Measurements from ENCODE around the gene LPCAT4. TPM values are rescaled to one million over a fixed set of nuclear protein-coding genes. Genes with fewer than 3 reads are reported as not detected.
"Not testable (repeated sequence)": the region's sequence is repeated elsewhere in the genome, so short reads cannot be mapped to it uniquely, and the experiment has no call there.

LPCAT4 gene
- total and polyA plus RNA-seq, 9 of the 15 experiments (the other 6 are each of a cell fraction or from before 2014, with no cell fraction given), result 7.3 to 34.3 (median 14.4) TPM

DNA sequence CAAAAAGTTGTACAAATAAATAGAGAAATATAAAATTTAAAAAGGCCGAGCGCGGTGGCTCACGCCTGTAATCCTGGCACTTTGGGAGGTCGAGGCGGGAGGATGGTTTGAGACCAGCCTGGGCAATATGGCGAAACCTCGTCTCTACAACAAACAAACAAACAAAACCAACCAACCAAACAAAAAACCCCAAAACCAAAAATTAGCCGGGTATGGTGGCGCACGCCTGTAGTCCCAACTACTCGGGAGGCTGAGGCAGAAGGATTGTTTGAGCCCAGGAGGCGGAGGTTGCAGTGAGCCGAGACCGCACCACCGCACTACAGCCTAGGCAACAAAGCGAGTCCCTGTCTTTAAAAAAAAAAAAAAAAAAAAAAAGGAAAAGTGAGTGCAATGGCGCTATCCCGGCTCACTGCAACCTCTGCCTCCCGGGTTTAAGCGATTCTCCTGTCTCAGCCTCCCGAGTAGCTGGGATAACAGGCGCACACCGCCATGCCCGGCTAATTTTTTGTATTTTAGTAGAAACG, 24.7 kb downstream of the LPCAT4 start:
- H3K36me3 ChIP-seq (ENCODE audit: control insufficient read depth, insufficient read depth, low read length), result peaks cover 31% of the 10 kb centered on the region
- FAIRE-seq; H4K20me1 ChIP-seq (replicated peaks; ENCODE audit: control insufficient read depth, insufficient read depth, low read length); DNase-seq (ENCODE audit: extremely low read depth in 1 of 4, low spot score in 3 of 4); H3K9me1 ChIP-seq (ENCODE audit: control insufficient read depth, insufficient read depth, low read length); H3K27me3 ChIP-seq (ENCODE audit: control insufficient read depth in 2 of 2, insufficient read depth in 2 of 2, low read length in 2 of 2); H3K9me3 ChIP-seq (replicated peaks; ENCODE audit: control insufficient read depth, insufficient read depth, low read depth, low read length); in situ Hi-C loops (cut with MboI); intact Hi-C loops (cut with micrococcal nuclease); BruUV-seq (replicated peaks): not testable (repeated sequence)
- TF ChIP-seq BCOR (IDR thresholded peaks at IDR 0.05) (peak; percentile 70; the same call in 1 of the 2 replicates), YY1 (IDR thresholded peaks at IDR 0.05; ENCODE audit: borderline replicate concordance in 1 of 3, control insufficient read depth in 1 of 3, extremely low read depth in 1 of 3, insufficient read depth in 3 of 3, insufficient read length in 1 of 3, insufficient replicate concordance in 2 of 3, low read depth in 1 of 3, low read length in 2 of 3) (peak in 1 of 3 experiments; percentile 5), GTF2E2 (tag; IDR thresholded peaks at IDR 0.05) (peak; percentile 10; the same call in 1 of the 2 replicates), NBN (IDR thresholded peaks at IDR 0.05; ENCODE audit: low read depth) (0 out of 2 replicates have a peak, but pooled peaks have one; percentile 19), SMARCA5 (IDR thresholded peaks at IDR 0.05) (peak; percentile 66; the same call in 1 of the 2 replicates), ZNF644 (tag; IDR thresholded peaks at IDR 0.05; ENCODE audit: low read depth) (0 out of 2 replicates have a peak, but pooled peaks have one; percentile 0), CBX1 (IDR thresholded peaks at IDR 0.05; ENCODE audit: low read depth) (peak; percentile 32; the same call in 1 of the 2 replicates), ZNF384 (IDR thresholded peaks at IDR 0.05; ENCODE audit: low read depth, low read length) (peak; percentile 67)
- H2AFZ ChIP-seq (ENCODE audit: low read depth, low read length), result peak overlapping the region; percentile 99
- ATAC-seq, result peak; percentile 1; the same call in 1 of the 3 replicates
- under 1% methylated on average over 16 of the region's 26 CpGs for WGBS (ENCODE audit: insufficient coverage, low coverage, missing lambda C conversion rate)
- peaks cover 9 to 16% of the 10 kb centered on the region in 2 experiments; a peak in 4 of 5 replicates for H3K4me1 ChIP-seq (replicated peaks in 1 of 2; ENCODE audit: control insufficient read depth in 2 of 2, insufficient read depth in 2 of 2, low read length in 2 of 2)
- CTCF ChIA-PET (ENCODE audit: low intra/inter-chr PET ratio), result interaction anchor here (1.2 kb wide), 1 partner anchor 24 kb away, joined by 5 read pairs; the partner anchor contains the start of gene LPCAT4
- peak overlapping the region; percentile 77 for H3K4me3 ChIP-seq
- peak overlapping the region; percentile 98 for H3K4me2 ChIP-seq (ENCODE audit: insufficient read depth, low read length)
- H3K9ac ChIP-seq (ENCODE audit: insufficient read depth in 1 of 2, low read depth in 2 of 2, low read length in 2 of 2), result peak overlapping the region; percentile 94 to 96
- POLR2A ChIA-PET, result interaction anchor here (1.3 to 1.7 kb wide), 2 partner anchors 13 to 33 kb away, joined by 3 to 6 read pairs; no protein-coding TSS in a partner anchor
- H3K79me2 ChIP-seq (ENCODE audit: control insufficient read depth, insufficient read depth, low read length), result peaks cover 30% of the 10 kb centered on the region
- peak overlapping the region; percentile 97 for H3K27ac ChIP-seq (ENCODE audit: extremely low read depth, low read depth, low read length)

All from K562 (cell line).